HG03442 (cell line): Measurements from ENCODE around the gene LEFTY1.
A peak's percentile ranks its signal among the peaks of the same experiment; 100 is the strongest.
"Not testable (repeated sequence)": the region's sequence is repeated elsewhere in the genome, so short reads cannot be mapped to it uniquely, and the experiment has no call there.

Experiments used
- ATAC-seq: cut with Tn5 transposase; IDR thresholded peaks from one replicate; pipeline ENCODE4 v1.9.1; 2021; ENCODE audit warnings: mild to moderate bottlenecking, moderate library complexity; ENCODE audit not compliant: unreplicated experiment

LEFTY1 gene

DNA sequence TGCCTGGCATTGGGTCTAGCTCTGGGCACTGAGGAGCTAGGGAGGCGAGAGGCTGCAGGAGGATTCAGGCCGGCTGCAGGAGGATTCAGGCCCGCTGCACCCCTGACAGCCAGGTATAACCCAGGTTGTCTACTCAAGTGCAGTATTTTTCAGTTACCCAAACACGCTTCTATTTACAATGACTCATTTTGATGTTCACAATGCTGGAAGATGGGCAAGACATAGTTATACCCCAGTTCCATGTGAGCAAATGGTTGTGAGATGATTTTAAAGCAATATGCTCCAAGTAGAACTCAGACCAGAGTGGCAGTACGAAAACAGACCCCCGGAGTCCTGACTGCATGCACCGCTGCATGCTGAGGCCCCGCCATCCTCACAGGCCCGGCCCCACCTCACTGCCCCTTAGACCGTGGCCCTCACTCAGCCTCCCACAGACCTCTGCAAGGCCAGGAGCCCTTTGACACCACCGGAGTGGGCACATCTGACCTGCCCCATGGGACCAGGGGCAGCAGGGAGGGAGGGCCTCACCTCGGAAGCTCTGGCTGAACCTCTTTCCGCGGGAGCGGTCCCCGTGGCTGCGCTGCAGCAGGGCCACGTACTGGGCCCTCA is 553 bp downstream of the LEFTY1 start:
- ATAC-seq, result no peak

DNA sequence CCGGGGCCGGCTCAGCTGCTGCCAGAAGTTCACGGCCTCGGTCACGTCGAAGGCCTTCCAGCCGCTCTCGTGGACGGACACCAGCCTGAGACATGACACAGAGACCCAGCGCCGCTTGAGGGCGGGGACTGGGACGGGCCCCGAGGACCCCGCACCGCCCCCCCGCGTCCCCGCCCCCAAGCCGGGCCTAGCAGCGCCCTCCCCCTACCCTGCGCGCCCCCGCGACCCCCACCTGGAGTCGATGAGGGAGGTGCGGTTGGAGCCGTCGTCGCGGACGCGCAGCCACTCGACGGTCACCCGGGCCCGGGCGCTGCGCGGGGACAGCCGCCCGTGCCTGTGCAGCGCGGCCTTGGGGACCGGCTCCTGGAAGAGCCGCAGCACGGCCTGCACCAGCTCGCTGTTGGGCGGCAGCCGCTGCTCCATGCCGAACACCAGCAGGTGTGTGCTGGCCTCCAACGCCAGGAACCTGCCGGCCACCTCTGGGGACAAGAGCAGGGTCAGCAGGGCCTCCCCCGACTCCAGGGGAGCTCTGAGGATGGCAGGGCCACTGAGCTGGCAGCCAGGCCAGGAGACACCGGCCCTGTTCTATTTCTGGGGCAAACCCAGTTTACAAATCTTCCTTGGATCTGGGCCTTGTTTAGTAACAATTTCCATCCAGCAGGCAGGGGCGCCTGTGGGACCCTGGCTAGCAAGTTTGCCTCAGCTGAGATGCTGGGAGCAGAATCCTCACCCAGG is 1.2 kb downstream of the LEFTY1 start:
- ATAC-seq, result not testable (repeated sequence)

DNA sequence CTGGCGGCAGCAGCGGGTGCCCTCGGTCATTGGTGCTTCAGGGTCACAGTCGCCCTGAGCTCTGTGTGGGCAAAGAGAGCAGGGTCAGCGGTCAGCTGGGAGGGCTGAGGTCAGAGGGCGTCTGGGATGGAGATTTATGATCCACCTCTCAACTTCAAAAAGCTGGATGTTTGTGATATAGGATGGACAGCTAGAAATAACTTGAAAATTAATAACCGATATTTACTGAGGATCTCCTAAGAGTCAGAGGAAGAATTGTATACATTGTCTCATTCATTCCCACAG is 2.0 kb downstream of the LEFTY1 start:
- ATAC-seq, result no peak

DNA sequence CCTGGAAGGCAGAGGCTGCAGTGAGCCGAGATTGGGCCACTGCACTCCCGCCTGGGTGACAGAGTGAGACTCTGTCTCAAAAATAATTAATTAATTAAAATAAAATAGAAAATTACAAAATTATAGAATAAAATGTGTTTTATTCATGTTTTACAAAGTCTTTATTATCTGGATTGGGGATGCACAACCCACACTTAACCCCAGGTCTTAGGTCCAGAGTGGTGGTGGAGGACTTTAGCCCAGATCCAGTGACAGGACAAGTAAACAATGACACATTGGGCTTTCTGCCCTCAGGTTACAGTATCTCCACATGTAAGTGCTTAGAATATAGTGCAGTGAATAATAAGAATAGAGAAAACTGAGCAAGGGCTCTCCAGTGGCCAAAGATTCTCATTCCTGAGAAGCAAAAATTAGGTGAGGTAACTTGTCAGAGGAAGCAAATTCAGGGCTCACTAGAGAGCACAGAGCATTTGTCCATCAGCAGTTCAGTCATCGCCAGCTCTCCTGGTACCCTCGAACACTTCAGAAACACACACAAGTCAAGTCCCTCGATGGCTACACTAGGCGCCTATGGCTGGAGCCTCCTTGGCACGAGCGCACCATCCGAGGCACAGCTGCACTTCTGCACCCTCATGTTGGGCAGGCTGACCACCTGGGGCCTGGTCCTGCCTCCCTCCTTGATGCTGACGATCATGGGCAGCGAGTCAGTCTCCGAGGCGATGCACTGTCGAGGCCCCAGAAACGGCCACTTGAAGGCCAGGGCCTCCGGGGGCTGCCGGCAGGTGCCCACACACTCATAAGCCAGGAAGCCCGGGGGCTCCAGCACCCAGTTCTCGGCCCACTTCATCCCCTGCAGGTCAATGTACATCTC is 2.6 kb downstream of the LEFTY1 start:
- ATAC-seq, result no peak

DNA sequence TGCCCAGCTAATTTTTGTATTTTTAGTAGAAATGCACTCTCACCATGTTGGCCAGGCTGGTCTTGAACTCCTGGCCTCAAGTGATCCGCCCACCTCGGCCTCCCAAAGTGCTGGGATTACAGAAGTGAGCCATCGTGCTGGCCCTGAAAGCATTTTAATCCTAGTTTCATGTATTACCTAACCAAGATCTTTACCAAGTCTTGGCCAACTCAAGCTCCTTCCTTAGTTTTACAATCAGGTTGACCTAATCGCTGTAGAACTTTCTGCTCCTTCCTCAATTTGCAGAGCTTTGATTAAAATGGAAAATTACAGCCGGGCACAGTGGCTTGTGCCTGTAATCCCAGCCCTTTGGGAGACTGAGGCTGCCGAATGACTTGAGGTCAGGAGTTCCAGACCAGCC is 3.6 kb downstream of the LEFTY1 start:
- no peak for ATAC-seq

DNA sequence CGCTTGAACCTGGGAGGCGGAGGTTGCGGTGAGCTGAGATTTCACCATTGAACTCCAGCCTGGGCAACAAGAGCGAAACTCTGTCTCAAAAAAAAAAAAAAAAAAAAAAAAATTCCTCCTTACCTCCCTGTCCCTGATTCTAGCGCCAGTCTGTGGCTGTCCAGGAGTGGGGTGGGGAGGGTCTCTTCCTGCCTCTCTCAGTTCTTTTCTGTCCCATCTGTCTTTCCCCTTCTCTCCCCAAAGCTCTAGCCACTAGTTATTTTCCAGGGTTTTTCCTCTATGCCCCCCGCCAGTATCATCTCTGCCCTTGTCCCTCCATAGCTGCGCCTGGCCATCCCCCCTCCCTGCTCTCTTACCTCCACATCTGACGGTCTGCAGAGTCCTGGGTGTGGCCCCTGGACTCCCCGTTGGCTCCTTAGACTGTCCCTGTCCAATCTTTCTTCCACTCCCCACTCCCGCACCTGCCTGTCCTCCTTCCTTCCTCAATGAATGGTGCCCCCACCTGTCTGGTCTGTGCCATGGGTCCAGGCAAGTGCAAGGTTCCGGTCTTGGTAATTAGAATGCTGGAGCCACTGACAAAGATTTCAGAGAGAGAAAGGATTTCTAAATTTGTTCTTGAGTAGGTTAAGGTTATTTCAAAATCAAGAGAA is 5.2 kb downstream of the LEFTY1 start:
- no peak for ATAC-seq

DNA sequence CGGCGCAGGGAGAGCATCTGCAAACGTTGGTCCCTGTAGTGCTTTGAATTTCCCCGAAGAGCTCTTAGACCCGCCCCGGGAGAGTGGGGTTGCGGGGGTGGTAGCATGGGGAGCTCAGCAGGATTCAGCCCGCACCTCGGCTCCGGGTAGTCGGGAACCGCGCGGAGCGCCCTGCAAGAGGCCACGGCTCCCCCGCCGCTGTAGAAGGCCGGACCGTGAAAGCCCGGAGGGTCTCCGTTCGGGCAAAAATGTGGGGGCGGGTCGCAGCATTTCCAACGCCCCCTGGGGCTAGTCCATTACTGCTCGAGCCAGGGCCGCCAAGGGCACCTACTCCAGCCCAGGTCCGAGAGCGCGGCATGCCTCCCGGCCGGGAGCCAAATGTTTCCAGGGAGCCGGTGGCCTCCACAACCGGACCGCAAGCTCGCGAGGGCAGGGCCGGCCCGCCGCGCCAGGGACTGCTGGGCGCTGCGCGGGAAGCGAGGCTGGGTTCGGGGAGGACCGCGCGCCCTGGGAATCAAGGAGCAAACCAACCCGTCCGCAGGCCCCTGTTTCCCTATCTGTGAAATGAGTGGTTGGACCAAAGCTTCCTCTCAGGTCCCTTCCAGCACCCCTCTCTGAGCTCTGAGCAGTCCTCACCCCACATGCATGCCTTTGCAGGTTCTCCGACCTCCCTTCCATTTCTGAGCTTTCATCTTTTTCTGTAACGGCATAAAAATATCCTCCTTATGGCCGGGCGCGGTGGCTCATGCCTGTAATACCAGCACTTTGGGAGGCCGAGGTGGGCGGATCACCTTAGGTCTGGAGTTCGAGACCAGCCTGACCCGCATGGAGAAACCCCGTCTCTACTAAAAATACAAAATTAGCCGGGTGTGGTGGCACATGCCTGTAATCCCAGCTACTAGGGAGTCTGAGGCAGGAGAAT is 6.0 kb downstream of the LEFTY1 start:
- ATAC-seq, result peak; percentile 13

DNA sequence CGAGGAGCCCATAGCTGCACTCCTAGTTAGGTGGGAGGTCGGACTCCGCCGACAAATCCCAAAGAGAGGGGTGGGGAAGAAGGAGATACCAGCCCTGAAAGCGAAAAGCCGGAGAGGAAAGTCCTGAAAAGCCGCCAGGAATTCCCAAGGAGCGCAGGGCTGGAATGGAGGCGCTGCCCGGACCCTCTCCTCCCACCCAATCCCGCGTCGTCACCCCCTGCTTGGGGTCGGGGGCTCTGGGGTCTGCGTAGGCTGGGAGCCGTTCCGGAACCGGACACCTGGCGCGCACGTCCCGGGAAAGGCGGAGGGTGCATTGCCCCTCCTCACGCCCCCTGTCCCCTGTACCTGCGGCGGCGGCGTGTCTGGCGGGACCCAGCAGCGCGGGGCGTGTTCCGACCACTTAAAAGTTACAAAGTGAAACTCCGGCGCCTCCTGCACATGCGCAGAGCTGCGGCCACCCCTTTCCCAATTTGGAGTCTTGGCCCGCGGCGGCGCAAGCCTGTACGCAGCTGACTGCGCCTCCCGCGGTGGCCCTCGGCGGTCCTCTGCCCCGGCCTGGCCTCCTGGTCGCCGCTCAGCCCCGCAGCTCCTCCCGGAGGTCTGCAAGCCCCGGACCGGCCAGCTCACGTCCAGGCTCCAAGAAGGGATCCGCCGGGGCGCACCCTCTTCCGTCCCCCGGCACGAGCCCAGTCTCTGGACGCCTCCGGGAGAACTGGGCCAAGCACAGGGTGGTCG is 6.8 kb downstream of the LEFTY1 start, which contains the start of gene TMEM63A:
TMEM63A (minus strand) TSS at position 422 of the 735 bp plus-strand sequence. CDS start 4,800 bp downstream, outside the sequence.
- peak; percentile 66 for ATAC-seq

DNA sequence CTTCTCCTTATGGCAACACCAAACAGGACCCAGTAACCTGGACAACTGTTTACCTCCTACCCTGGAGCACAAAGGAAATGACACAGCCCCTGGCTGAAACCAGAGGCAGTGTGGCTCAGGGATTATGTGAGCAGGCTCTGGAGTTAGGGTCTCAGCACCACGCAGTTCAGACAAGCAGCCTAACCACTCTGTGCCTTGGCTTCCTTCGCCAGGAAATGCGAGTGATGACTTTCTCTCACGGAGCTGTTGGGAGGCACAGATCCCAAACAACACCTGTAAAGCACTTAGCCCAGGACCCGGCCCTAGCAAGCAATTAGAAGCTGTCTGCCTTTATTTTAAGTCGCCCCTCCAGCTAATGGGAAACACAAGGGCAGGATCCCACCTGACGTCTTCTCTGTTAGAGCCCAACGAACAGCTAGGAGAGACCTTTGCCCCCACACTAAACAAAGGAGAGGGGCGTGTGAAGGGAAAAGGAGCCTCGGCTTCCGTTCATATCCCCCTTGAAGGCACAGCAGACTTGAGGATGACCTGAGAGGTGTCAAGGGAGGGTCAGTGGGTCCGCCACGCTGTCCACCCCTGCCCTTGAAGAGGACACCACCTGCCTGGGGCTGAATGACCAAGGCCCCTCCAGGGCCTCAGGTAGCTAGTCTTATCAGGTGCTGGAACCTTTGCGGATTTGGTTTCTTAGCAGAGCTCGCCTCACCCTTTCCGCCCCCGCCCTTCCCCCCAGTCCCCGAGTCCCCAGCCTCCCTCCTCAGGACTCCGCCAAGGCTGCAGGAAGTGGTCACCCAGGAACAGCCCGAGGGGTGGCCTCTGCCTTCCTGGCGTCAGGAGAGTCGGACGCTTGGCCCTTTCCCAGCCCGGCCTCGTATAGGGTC is 7.6 kb downstream of the LEFTY1 start:
- ATAC-seq, result peak; percentile 2

DNA sequence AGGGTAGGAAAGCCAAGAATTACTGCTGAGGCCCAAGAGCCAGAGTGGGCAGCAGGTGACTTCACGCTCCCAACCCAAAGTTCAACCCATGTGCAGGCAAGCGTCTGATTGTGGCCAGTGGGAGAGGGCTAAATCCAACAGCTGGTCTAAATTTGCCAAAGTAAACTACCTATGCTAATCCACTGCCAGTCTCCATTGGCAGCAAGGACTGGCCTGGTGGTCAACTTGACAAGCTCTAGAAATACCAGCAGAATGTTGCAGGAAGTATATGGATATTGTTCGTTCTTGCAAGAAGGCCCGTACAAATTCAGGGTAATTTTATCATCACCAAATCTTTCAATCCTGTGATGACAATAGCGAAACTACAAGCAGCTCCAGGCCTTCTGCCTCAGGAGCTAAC is 8.3 kb downstream of the LEFTY1 start:
- no peak for ATAC-seq

DNA sequence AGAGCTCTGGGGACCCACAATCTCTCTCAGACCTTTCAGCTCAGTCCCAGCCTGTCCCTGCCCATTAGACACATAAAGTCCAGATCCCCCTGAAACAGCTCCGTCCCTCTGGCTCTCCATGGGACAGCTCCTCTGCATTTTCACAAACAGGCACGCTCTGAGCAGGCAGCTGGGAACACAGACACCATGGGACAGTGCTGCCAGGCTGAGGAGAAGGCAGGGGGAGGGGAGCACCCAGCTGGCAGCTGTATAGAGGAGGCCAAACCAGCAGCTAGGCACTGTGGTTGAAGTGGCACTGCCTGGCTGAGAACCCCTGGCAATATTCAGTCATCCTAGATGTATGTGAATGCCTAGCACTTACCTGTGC is 8.7 kb downstream of the LEFTY1 start:
- no peak for ATAC-seq

DNA sequence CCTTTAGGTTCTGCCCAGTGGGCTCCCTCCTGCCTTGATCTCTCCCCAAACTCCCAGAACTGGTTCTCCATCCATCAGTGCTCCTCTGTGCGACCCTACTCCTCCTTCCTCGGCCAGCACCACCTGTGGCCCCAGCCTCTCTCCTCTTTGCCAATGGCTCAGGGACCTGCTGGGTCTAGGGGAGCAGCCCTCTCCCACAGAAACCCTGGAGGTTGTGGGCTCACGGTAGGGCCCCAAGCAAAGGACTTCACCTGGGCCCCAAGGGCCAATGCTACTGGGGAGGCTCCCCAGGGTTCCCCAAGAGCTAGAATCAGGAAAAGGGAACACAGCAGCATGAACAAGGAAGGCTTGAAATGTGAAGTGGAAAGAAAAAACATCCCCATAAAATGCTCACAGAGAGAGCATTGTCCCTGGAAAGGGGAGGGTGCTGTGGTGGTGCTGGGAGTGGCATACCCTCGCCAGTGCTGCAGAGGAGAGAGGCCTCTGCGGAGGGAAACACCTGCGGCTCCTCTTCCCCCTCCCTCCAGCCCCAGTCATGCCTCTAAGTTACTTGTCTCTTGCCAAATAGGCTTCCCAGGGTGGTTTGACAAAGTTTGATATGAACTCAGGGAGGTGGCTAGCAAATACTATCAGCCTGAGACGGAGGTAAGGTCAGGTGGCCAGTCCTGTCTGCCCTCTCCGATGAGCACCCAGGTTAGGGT is 9.3 kb downstream of the LEFTY1 start:
- ATAC-seq, result no peak

DNA sequence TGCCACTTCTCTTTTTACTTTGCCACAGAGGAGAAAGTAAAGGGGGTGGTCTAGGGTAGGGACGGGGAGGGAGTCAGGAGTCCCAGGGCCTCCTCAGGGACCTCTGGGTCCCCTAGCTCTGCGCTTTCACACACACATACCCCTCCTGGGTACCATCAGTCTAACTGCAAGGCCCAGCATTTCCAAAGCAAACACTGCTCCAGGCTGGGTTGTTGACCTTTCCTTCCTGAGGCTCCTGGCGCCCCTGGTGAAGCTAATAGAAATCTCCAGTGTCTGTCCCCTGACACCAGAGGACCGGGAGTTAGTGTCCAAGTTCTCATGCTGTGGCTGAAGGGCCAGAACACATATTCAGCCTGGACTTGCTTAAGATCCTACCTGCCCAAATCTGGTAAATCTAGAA is 10.7 kb downstream of the LEFTY1 start:
- ATAC-seq, result no peak

DNA sequence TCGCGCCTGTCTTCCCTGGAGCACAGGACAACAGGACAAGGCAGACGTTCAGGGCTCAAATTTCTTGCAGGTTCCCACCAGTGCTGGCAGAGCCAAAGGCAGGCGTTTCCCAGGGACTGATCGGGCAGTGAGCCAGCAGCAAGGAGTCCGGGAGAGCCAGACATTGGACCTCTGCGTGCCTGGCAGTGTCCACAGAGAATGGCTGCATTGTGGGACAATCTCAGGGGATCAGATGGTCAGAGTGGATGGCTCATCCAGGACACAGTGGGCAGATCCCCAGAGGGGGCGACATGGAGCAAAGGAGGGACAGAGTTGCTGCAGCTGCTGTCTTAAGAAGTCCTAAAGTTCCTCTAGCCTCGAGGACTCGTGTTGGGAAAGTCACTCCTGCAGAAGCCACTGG is 11.4 kb downstream of the LEFTY1 start:
- ATAC-seq, result no peak

DNA sequence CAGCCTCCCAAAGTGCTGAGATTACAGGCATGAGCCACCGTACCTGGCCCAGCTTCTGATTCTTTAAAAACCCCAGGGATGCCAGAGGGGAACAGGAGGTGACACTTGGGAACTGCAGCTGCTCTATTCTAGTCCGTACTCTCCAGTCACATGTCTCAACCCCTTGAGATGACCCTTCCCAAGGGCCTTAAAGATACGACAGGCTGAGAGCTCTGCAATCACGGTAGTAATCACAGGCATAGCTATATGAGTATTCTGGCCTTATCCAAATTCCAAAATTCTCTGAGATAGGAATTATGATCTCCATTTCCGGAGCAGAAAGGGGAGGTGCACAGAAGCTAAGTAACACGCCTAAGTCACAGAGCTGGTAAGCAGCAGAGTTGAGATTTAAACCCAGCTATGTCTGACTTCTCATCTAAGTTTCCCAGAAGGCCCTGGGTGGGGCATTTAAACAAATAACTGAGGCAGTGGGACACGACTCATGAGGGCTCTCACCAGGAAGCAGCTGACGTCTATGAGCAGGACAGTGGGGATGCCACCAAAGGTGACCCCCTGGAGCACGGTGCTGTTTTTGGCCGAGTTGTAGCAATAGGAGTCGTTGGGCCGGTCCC is 11.9 kb downstream of the LEFTY1 start:
- ATAC-seq, result no peak

DNA sequence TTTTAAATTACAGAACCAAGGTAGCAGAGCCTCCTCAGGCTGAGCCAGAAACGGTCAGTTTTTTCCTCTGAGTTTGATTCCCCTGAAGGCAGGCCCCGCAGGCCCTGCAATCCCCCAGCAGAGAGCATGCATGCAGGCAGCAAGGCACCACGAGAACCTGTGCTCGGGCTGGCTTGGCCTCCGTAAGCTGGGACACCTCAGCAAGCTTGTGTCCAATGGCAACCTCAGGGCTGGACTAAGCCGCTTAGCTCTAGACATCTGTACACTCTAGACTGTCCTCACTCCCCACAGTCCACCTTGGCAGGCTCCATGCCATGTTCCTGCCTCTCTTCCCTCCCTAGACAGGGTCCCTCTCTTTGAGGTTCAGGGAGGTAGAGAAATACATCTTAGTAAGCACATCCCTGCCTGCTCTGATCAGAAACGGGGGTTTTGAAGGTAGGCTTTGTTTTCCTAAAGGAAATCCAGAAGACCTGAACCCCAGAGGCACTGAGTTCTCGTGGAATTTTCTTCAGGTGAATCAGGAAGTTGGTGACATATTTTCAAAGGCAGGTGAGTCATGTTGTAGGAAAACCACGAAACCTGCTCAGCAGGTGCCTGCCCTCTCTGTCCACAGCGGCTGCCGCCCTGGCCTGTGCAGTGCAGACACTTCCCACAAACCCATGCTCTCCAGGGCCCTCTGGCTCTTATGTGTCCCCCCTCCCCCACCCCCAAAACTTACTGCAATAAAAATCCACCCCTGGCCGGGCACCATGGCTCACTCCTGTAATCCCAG is 13.7 kb downstream of the LEFTY1 start:
- no peak for ATAC-seq

DNA sequence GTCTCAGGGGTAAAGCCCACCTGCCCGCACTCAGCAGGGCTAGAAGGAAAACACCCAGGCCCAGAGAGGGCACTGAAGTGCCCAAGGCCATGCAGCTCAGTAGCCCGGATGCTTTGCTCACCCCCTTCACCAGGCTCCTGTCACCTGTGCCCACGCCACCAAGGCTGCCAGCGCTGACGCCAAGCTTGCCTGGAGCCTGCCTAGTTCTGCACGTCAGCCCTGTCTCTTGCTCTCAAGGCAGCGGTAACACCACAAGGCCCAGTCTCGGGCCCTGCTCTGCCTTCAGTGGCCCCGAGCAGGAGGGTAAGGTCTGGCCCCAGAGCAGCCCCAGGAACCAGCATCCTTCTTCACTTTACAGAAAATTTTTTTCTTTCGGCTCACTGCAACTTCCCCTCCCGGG is 14.5 kb downstream of the LEFTY1 start:
- ATAC-seq, result no peak
